Type B pancreatic cell (in vitro differentiated cells): Measurements from ENCODE around the gene ASCC1. TPM values are rescaled to one million over a fixed set of nuclear protein-coding genes. Genes with fewer than 3 reads are reported as not detected.
"Not testable (repeated sequence)": the region's sequence is repeated elsewhere in the genome, so short reads cannot be mapped to it uniquely, and the experiment has no call there.

Experiments used
- DNase-seq: peaks from one replicate; pipeline ENCODE4 v3.0.0; 2021; ENCODE audit warnings: mixed read lengths; ENCODE audit not compliant: unreplicated experiment; ENCODE audit errors: extremely low spot score
- H3K27ac Mint-ChIP-seq: 2 replicates; pipeline ENCODE4 v1.8.0; 2021; ENCODE audit warnings: mild to moderate bottlenecking, mixed read lengths
- H3K27me3 Mint-ChIP-seq: 2 replicates; pipeline ENCODE4 v1.8.0; 2021; ENCODE audit warnings: mixed read lengths
- H3K36me3 Mint-ChIP-seq: 2 replicates; pipeline ENCODE4 v1.8.0; 2021; ENCODE audit warnings: mixed read lengths
- H3K4me1 Mint-ChIP-seq: one replicate; pipeline ENCODE4 v1.8.0; 2021; ENCODE audit warnings: mixed read lengths; ENCODE audit not compliant: unreplicated experiment
- H3K4me3 Mint-ChIP-seq: 2 replicates; pipeline ENCODE4 v1.8.0; 2021; ENCODE audit warnings: mild to moderate bottlenecking, mixed read lengths
- H3K9me3 Mint-ChIP-seq: 2 replicates; pipeline ENCODE4 v1.8.0; 2021; ENCODE audit warnings: mixed read lengths
- CTCF ChIP-seq: fragments of 200-600 bp; sonication (generic); conservative IDR thresholded peaks from 2 replicates; pipeline ENCODE4 v1.5.0; 2021; ENCODE audit warnings: antibody characterized with exemption, mild to moderate bottlenecking
- total RNA-seq: library from RNA; stranded (reverse); gene quantifications from 2 replicates; pipeline ENCODE4 v1.2.1, GENCODE V29; 2021; ENCODE audit warnings: low replicate concordance

The ASCC1 gene
- total RNA-seq, 1 donor from 2014 or later = 32.8 TPM

GRCh38 chr10:72228318-72228751 lies 12.3 kb upstream of the ASCC1 start:
- H3K27ac Mint-ChIP-seq = no peak overlapping the region
- no peaks in the 10 kb centered on the region for H3K27me3 Mint-ChIP-seq
- no peak overlapping the region for H3K4me3 Mint-ChIP-seq
- peaks cover 24% of the 10 kb centered on the region for H3K4me1 Mint-ChIP-seq
- no peak for DNase-seq
- H3K36me3 Mint-ChIP-seq = peaks cover 17% of the 10 kb centered on the region
- TF ChIP-seq CTCF = no peak
- no peaks in the 10 kb centered on the region for H3K9me3 Mint-ChIP-seq

GRCh38 chr10:72227826-72228225 lies 11.8 kb upstream of the ASCC1 start:
- TF ChIP-seq CTCF = no peak
- Mint-ChIP-seq H3K27me3 (no peaks in the 10 kb centered on the region), H3K9me3 (no peaks in the 10 kb centered on the region), H3K4me3 (no peak overlapping the region), H3K27ac (no peak overlapping the region), H3K36me3 (peaks cover 13% of the 10 kb centered on the region), H3K4me1 (peaks cover 26% of the 10 kb centered on the region)
- no peak for DNase-seq

GRCh38 chr10:72226418-72227027 lies 10.4 kb upstream of the ASCC1 start:
- Mint-ChIP-seq H3K9me3 (no peaks in the 10 kb centered on the region), H3K36me3 (peaks cover 15% of the 10 kb centered on the region), H3K4me3 (no peak overlapping the region), H3K27me3 (no peaks in the 10 kb centered on the region), H3K27ac (no peak overlapping the region), H3K4me1 (peaks cover 29% of the 10 kb centered on the region)
- TF ChIP-seq CTCF = no peak
- DNase-seq = no peak

- H3K4me3 Mint-ChIP-seq, H3K27ac Mint-ChIP-seq, DNase-seq, H3K9me3 Mint-ChIP-seq, H3K27me3 Mint-ChIP-seq: not testable (repeated sequence)
- peaks cover 13% of the 10 kb centered on the region for H3K36me3 Mint-ChIP-seq
- H3K4me1 Mint-ChIP-seq = peaks cover 19% of the 10 kb centered on the region
These were observed 8.1 kb upstream of the ASCC1 start for GRCh38 chr10:72224191-72224590.

GRCh38 chr10:72223743-72224101 lies 7.6 kb upstream of the ASCC1 start:
- Mint-ChIP-seq H3K4me1 (peaks cover 18% of the 10 kb centered on the region), H3K27me3 (no peaks in the 10 kb centered on the region), H3K9me3 (no peaks in the 10 kb centered on the region), H3K4me3 (no peak overlapping the region), H3K27ac (no peak overlapping the region), H3K36me3 (peaks cover 13% of the 10 kb centered on the region)
- TF ChIP-seq CTCF = no peak
- no peak for DNase-seq

- peaks cover 10% of the 10 kb centered on the region for H3K36me3 Mint-ChIP-seq
- H3K27ac Mint-ChIP-seq = no peak overlapping the region
- TF ChIP-seq CTCF = no peak
- no peaks in the 10 kb centered on the region for H3K27me3 Mint-ChIP-seq
- no peak for DNase-seq
- no peak overlapping the region for H3K4me3 Mint-ChIP-seq
- H3K9me3 Mint-ChIP-seq = no peaks in the 10 kb centered on the region
- peaks cover 13% of the 10 kb centered on the region for H3K4me1 Mint-ChIP-seq
These were observed 5.2 kb upstream of the ASCC1 start for GRCh38 chr10:72221278-72221677.
